Body of pancreas (tissue), 4 donors: ENCODE measurements around the gene CLEC4G. TPM values are rescaled to one million over a fixed set of nuclear protein-coding genes. Genes with fewer than 3 reads are reported as not detected.

Source experiments
- ATAC-seq: fragments of 150-250 bp; one replicate; pipeline ENCODE4 v1.9.1; 2016
- DNase-seq, 4 donors: peaks; one replicate each; pipeline ENCODE4 v3.0.0-alpha.2; 2019
- H3K27ac ChIP-seq, 4 donors: fragments of 200-600 bp; sonication (generic); 1 replicate in 3 of 4; 2 replicates in 1 of 4; pipeline versions ENCODE4 v1.5.1 to v1.6.1; 2016 to 2019; ENCODE audit warnings: mild to moderate bottlenecking in 1 of 4, mixed read lengths in 1 of 4, moderate library complexity in 1 of 4
- H3K27me3 ChIP-seq, 2 donors: fragments of 200-600 bp; sonication (generic); one replicate each; pipeline ENCODE4 v1.6.0; 2016; ENCODE audit warnings: mild to moderate bottlenecking in 1 of 2
- H3K36me3 ChIP-seq, 2 donors: fragments of 200-600 bp; sonication (generic); replicated peaks in 1 of 2; 2 replicates each; pipeline ENCODE4 v1.5.1; 2016; ENCODE audit warnings: low read depth in 2 of 2; ENCODE audit not compliant: insufficient read depth in 1 of 2
- H3K4me1 ChIP-seq: fragments of 200-600 bp; sonication (generic); one replicate; pipeline ENCODE4 v1.6.0; 2016
- H3K4me3 ChIP-seq, 2 donors: fragments of 200-600 bp; sonication (generic); 1 replicate in 1 of 2; 2 replicates in 1 of 2; pipeline ENCODE4 v1.5.1; 2016 to 2019
- H3K9me3 ChIP-seq, 3 donors: fragments of 200-600 bp; sonication (generic); 1 replicate in 2 of 3; 2 replicates in 1 of 3; pipeline ENCODE4 v1.5.1; 2016
- POLR2A ChIP-seq, 3 donors: fragments of 450-650 bp; IDR thresholded peaks; one replicate each; pipeline ENCODE4 v1.6.1; 2016; ENCODE audit warnings: antibody characterized with exemption in 3 of 3, mild to moderate bottlenecking in 2 of 3
- WGBS, 2 donors: methylation state at CpG; one replicate each; pipeline ENCODE4 v1.1.5; 2017; 5-methylcytosine and 5-hydroxymethylcytosine counted together
- intact Hi-C: fragments of 100-400 bp; cut with DNase I; formaldehyde crosslinking; loops from one replicate; pipeline ENCODE4 v1.15.1; 2023
- total RNA-seq, 2 donors: library from RNA; depleted of rRNA; stranded (reverse); fragments of >200 nt; gene quantifications; one replicate each; pipeline ENCODE4 v1.1.0, GENCODE V29; 2016
- TF ChIP-seq, protein P1 (sequence below), 7 experiments: fragments of 450-650 bp in 4 of 7; fragments of 200-600 bp in 3 of 7; sonication (generic) in 3 of 7; IDR thresholded peaks; one replicate each; pipeline ENCODE4 v1.5.1; 2016 to 2019; ENCODE audit warnings: antibody characterized with exemption in 7 of 7

The CLEC4G gene
- total RNA-seq, 2 donors from 2014 or later: 0.52 to 6.6 TPM

- Histone ChIP-seq H3K9me3 (no peaks in the 10 kb centered on the region), H3K4me3 (no peak overlapping the region), H3K27me3 (no peaks in the 10 kb centered on the region), H3K27ac (no peak overlapping the region), H3K36me3 (no peaks in the 10 kb centered on the region), H3K4me1 (no peaks in the 10 kb centered on the region)
- WGBS, 2 donors: 64 to 71% methylated on average over 5 of the region's 5 CpGs
- intact Hi-C loops: no loop called here
- TF ChIP-seq, protein P1, sequence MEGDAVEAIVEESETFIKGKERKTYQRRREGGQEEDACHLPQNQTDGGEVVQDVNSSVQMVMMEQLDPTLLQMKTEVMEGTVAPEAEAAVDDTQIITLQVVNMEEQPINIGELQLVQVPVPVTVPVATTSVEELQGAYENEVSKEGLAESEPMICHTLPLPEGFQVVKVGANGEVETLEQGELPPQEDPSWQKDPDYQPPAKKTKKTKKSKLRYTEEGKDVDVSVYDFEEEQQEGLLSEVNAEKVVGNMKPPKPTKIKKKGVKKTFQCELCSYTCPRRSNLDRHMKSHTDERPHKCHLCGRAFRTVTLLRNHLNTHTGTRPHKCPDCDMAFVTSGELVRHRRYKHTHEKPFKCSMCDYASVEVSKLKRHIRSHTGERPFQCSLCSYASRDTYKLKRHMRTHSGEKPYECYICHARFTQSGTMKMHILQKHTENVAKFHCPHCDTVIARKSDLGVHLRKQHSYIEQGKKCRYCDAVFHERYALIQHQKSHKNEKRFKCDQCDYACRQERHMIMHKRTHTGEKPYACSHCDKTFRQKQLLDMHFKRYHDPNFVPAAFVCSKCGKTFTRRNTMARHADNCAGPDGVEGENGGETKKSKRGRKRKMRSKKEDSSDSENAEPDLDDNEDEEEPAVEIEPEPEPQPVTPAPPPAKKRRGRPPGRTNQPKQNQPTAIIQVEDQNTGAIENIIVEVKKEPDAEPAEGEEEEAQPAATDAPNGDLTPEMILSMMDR (IDR thresholded peaks at IDR 0.05): no peak
- no peak for TF ChIP-seq POLR2A (IDR thresholded peaks at IDR 0.05)
- ATAC-seq (no peak), DNase-seq (no peak)
Measured at GRCh38 chr19:7710616-7711015, 21.3 kb downstream of the CLEC4G start.

DNA sequence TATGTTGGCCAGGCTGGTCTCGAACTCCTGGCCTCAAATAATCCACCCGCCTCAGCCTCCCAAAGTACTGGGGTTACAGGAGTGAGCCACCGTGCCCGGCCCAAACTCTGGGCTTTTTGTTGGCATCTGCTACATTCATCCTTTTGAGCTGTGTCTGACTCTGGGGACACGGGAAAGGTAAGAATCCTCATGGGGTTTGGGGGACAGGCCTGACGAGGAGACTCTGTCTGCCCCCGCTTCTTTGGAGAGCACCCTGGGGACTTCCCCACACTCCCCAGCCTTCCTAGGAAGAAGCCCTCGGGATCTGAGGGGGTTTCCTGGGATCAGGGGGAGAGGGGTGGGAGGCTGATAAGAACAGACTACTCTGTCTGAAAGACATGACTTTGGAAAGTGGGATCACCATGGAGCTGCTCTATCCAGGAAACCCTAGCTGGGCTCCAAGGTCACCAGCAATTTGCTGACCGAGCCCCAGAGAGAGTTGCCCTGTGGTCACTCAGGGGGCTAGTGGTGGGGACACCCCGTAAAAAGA, 21.9 kb downstream of the CLEC4G start:
- H3K27ac ChIP-seq: no peak overlapping the region
- H3K27me3 ChIP-seq: no peaks in the 10 kb centered on the region
- no peaks in the 10 kb centered on the region for H3K9me3 ChIP-seq
- ATAC-seq (no peak), DNase-seq (no peak)
- intact Hi-C loops: no loop called here
- H3K4me3 ChIP-seq: no peak overlapping the region
- H3K36me3 ChIP-seq: no peaks in the 10 kb centered on the region
- TF ChIP-seq, protein P1 (IDR thresholded peaks at IDR 0.05): no peak
- TF ChIP-seq POLR2A (IDR thresholded peaks at IDR 0.05): no peak
- 52 to 69% methylated on average over 8 to 10 of the region's 10 CpGs for WGBS, 2 donors
- H3K4me1 ChIP-seq: no peaks in the 10 kb centered on the region

GRCh38 chr19:7706955-7707456, 24.9 kb downstream of the CLEC4G start:
- H3K27ac ChIP-seq: no peak overlapping the region
- intact Hi-C loops: no loop called here
- H3K27me3 ChIP-seq: peaks cover 0 to 3% of the 10 kb centered on the region in 2 donors
- H3K4me3 ChIP-seq: no peak overlapping the region
- ATAC-seq (no peak), DNase-seq (no peak)
- no peaks in the 10 kb centered on the region for H3K36me3 ChIP-seq
- H3K4me1 ChIP-seq: no peaks in the 10 kb centered on the region
- 55 to 56% methylated on average over 6 to 8 of the region's 8 CpGs for WGBS, 2 donors
- TF ChIP-seq, protein P1 (IDR thresholded peaks at IDR 0.05): no peak
- TF ChIP-seq POLR2A (IDR thresholded peaks at IDR 0.05): no peak
- no peaks in the 10 kb centered on the region for H3K9me3 ChIP-seq

GRCh38 chr19:7706188-7706954, 25.5 kb downstream of the CLEC4G start:
- no peak for DNase-seq
- Histone ChIP-seq H3K27ac (peak overlapping the region in 1 of 4 donors; percentile 29), H3K4me3 (no peak overlapping the region), H3K4me1 (no peaks in the 10 kb centered on the region), H3K36me3 (no peaks in the 10 kb centered on the region), H3K27me3 (peaks cover 0 to 3% of the 10 kb centered on the region in 2 donors), H3K9me3 (no peaks in the 10 kb centered on the region)
- TF ChIP-seq, protein P1 (IDR thresholded peaks at IDR 0.05): no peak
- TF ChIP-seq POLR2A (IDR thresholded peaks at IDR 0.05): no peak
- ATAC-seq: no peak
- intact Hi-C loops: no loop called here
- WGBS, 2 donors: 58 to 67% methylated on average over 14 of the region's 14 CpGs
